ENCODE results near the gene BTAF1.
A peak's percentile ranks its signal among the peaks of the same experiment; 100 is the strongest.

DNA sequence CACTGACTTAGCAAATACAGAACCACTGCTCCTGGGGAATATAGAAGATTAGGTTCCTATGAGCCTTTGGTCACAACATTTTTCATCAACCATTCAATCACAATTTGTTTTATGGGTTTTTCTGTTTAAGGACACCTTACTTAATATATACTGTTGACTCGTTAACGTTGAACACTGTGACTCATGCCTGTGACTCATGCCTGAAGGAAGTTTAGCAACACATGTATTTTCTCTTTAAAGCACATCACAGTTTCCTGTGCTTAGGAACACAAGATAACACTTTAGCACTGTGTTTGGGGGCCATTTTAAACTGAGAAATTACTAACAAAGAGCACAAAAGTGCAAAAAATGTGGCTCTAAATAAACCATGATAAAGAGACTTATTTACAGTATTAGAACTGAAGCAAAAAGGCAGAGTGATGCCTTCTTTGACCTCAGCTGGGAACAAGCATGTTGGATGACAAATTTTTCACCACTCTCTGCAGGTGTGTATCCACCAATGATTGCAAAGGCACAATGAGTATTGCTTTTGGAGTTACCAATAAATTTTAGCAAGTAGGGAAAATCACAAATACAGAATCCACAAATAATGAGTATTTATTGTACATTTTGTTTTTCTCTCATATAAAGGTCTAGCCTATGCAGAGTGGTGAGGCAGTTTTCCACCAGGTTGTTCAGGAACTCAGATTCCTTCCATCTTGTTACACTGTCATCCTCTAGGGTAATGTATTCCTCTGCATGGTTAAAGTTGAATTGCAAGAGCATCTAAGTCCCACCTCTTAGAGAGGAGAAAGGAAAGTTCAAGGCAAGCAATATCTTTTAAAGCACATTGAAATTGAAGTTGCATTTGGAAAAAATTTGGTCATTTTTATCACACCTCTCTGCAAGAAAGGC lies 21.5 kb upstream of the BTAF1 start:
- TF ChIP-seq CTCF (IDR thresholded peaks at IDR 0.05; ENCODE audit: insufficient read depth, low read length), result no peak
- 0 out of 2 replicates have a peak, but pooled peaks have one; percentile 37 for TF ChIP-seq GABPA (IDR thresholded peaks at IDR 0.05; ENCODE audit: low read depth)
- no peak for TF ChIP-seq POLR2AphosphoS5 (IDR thresholded peaks at IDR 0.05; ENCODE audit: low read depth)
- TF ChIP-seq SPI1 (IDR thresholded peaks at IDR 0.05; ENCODE audit: borderline replicate concordance, low read depth), result no peak

All from HL-60 (cell line).